Measurements from ENCODE around the gene GRIN3A. TPM values are rescaled to one million over a fixed set of nuclear protein-coding genes. Genes with fewer than 3 reads are reported as not detected.

GRIN3A gene
- total RNA-seq, 1 donor from 2014 or later = 0.35 TPM

DNA sequence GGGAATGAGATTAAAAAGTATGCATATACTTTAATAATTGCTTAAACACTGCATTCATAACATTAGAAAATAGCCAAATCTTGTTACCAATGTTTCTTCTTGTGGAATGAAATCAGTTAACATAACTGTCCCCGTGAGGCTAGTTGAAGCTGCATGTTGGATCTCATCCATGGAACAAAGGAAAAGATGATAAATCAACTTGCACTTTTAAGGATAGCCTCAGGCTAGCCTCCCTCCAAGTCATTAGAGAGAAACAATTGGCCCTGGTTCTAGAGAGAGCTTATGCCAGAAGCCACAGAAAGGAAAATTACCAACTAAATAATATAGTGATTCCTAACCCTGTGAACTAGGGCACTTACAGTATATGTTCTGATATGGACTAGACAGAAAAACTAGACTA, 66.9 kb downstream of the GRIN3A start:
- Mint-ChIP-seq H3K4me1 (peaks cover 15% of the 10 kb centered on the region), H3K27me3 (ENCODE audit: low read depth) (peaks cover 3% of the 10 kb centered on the region), H3K4me3 (no peak overlapping the region), H3K9me3 (peaks cover 2% of the 10 kb centered on the region), H3K36me3 (ENCODE audit: low read depth) (no peaks in the 10 kb centered on the region), H3K27ac (ENCODE audit: unreplicated experiment) (no peak overlapping the region)
- TF ChIP-seq, protein P1, sequence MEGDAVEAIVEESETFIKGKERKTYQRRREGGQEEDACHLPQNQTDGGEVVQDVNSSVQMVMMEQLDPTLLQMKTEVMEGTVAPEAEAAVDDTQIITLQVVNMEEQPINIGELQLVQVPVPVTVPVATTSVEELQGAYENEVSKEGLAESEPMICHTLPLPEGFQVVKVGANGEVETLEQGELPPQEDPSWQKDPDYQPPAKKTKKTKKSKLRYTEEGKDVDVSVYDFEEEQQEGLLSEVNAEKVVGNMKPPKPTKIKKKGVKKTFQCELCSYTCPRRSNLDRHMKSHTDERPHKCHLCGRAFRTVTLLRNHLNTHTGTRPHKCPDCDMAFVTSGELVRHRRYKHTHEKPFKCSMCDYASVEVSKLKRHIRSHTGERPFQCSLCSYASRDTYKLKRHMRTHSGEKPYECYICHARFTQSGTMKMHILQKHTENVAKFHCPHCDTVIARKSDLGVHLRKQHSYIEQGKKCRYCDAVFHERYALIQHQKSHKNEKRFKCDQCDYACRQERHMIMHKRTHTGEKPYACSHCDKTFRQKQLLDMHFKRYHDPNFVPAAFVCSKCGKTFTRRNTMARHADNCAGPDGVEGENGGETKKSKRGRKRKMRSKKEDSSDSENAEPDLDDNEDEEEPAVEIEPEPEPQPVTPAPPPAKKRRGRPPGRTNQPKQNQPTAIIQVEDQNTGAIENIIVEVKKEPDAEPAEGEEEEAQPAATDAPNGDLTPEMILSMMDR (conservative IDR thresholded peaks at IDR 0.05) = no peak
- no peak for DNase-seq (ENCODE audit: low read depth, low spot score)

DNA sequence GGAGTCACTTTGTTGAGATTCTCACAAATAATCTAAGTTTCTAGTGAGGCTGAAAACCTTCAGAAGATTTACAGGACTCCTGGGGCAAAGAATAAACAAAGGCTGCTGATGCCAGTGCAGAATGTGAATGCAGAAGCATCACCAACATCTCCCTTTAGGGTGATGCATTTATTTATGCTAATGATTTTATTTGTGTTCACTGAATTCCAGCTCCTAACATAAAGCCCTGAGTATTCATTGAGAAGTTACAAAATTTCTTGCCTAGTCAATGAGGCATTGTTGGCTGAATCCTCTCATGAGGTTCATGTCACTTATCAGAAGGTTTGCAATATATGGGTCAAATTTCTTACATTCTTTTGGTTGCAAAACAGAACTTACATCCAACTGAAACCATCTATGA, 70.0 kb downstream of the GRIN3A start:
- peaks cover 15% of the 10 kb centered on the region for H3K4me1 Mint-ChIP-seq
- H3K27me3 Mint-ChIP-seq (ENCODE audit: low read depth) = no peaks in the 10 kb centered on the region
- H3K36me3 Mint-ChIP-seq (ENCODE audit: low read depth) = no peaks in the 10 kb centered on the region
- no peak overlapping the region for H3K27ac Mint-ChIP-seq (ENCODE audit: unreplicated experiment)
- peaks cover 2% of the 10 kb centered on the region for H3K9me3 Mint-ChIP-seq
- H3K4me3 Mint-ChIP-seq = no peak overlapping the region
- no peak for DNase-seq (ENCODE audit: low read depth, low spot score)
- TF ChIP-seq, protein P1 (conservative IDR thresholded peaks at IDR 0.05) = no peak

DNA sequence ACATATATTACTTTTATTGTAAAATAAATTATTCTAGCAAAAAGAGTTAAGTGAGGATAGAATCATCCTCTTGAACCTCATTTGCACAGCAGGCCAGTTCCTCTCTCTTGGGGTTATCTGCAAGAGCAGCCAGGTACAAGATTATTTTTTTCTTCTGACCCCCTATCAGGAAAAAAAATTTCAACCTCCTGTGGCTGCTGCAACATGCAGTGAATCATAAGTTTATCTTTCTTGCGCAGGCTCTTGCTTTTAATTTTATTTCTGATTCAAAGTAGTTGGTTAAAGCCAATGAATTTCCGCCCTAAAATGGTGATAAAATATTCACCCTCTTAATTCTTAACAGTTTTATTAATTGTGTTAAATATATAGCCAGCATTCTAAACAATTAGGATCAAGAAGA, 74.0 kb downstream of the GRIN3A start:
- DNase-seq (ENCODE audit: low read depth, low spot score) = no peak
- Mint-ChIP-seq H3K27me3 (ENCODE audit: low read depth) (peaks cover 3% of the 10 kb centered on the region), H3K27ac (ENCODE audit: unreplicated experiment) (no peak overlapping the region), H3K4me3 (no peak overlapping the region), H3K4me1 (peaks cover 15% of the 10 kb centered on the region), H3K9me3 (no peaks in the 10 kb centered on the region), H3K36me3 (ENCODE audit: low read depth) (no peaks in the 10 kb centered on the region)
- TF ChIP-seq, protein P1 (conservative IDR thresholded peaks at IDR 0.05) = no peak

DNA sequence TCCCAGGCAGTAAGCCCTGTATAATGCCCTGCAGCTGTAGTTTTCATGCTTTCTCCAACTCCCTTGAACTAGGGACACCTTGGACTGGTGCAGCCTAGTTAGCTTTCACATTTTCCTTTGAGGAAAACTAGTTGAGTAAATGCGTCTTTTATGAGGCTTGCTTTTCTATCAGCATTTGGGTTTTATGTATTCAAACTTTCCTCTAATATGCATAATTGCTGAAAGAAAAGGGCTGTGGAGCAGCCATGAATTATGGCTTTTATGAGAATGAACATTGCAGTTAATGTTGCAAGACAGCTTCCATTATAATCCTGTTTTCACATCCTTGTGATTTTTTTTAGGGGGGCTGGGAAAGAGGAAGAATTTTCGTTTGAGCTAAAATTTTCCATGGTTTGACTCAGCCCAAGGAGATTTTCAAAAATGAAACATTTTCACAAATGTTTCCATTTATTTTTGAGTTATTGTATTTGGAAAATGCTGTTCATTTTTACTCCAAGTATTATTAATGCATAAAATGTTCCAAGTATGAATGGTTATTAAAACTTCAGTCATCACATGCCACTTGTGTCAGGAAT, 85.8 kb downstream of the GRIN3A start:
- Mint-ChIP-seq H3K27me3 (ENCODE audit: low read depth) (peaks cover 34% of the 10 kb centered on the region), H3K4me1 (no peaks in the 10 kb centered on the region)

DNA sequence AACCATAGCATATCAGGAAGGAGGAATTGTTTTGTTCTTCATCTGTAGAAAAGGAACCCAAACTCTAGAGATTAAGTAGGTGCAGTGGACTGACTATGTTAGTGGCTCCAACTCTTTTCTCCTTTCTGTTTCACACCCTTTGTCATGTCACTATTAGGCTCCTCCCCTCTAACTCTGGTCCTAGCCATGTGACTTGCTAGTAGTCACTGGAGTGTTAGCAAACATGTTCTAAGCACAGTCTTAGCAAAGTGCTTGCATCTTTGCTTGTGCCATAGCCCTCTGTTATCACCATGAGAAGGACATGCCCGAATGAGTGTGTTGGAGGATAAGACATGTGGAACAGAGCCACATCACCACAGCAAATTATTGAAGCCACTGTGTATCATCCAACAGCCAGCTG, 88.3 kb downstream of the GRIN3A start:
- TF ChIP-seq, protein P1 (conservative IDR thresholded peaks at IDR 0.05) = no peak
- Mint-ChIP-seq H3K27me3 (ENCODE audit: low read depth) (peaks cover 16% of the 10 kb centered on the region), H3K4me3 (no peak overlapping the region), H3K4me1 (no peaks in the 10 kb centered on the region), H3K36me3 (ENCODE audit: low read depth) (no peaks in the 10 kb centered on the region), H3K27ac (ENCODE audit: unreplicated experiment) (no peak overlapping the region), H3K9me3 (peaks cover 1% of the 10 kb centered on the region)
- no peak for DNase-seq (ENCODE audit: low read depth, low spot score)

More for the DNA sequence above, 85.8 kb downstream of the GRIN3A start:
- TF ChIP-seq, protein P1 (conservative IDR thresholded peaks at IDR 0.05) = no peak
- Mint-ChIP-seq H3K4me3 (no peak overlapping the region), H3K27ac (ENCODE audit: unreplicated experiment) (no peak overlapping the region), H3K9me3 (no peaks in the 10 kb centered on the region), H3K36me3 (ENCODE audit: low read depth) (no peaks in the 10 kb centered on the region)
- no peak for DNase-seq (ENCODE audit: low read depth, low spot score)

All from neural crest cell (in vitro differentiated cells).